ENCODE data around the gene RGL1. TPM values are rescaled to one million over a fixed set of nuclear protein-coding genes. Genes with fewer than 3 reads are reported as not detected.

The RGL1 gene
- total and polyA plus RNA-seq, 9 of the 15 experiments (the other 6 are each of a cell fraction or from before 2014, with no cell fraction given), result under 0.01 to 0.07 (median 0.04) TPM

DNA sequence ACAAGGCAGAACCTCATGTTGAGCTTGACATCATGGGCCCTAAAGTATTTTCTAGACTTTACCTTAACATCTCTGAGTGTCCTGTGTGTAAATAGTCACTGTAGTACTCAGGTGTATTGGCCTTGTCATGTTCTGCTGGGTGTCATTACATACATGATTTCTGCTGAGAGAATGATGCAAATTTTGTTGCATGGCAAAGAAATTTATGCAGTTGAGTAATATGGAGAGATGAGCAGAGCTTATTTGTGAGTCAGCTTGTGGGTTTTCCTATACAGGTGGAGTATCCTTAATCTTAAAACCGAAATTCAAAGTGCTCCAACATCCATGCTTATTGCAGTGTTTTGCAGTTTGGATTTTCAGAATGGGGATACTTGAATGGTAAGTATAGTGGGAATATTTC is 36.6 kb downstream of the RGL1 start (continued):
- TF ChIP-seq NR2C2 (CRISPR knock-in tag; IDR thresholded peaks at IDR 0.05), result no peak
- no peak for TF ChIP-seq NR2C2 (tag; IDR thresholded peaks at IDR 0.05)
- no peak for TF ChIP-seq TBL1XR1 (IDR thresholded peaks at IDR 0.05; ENCODE audit: low read length in 2 of 2)

DNA sequence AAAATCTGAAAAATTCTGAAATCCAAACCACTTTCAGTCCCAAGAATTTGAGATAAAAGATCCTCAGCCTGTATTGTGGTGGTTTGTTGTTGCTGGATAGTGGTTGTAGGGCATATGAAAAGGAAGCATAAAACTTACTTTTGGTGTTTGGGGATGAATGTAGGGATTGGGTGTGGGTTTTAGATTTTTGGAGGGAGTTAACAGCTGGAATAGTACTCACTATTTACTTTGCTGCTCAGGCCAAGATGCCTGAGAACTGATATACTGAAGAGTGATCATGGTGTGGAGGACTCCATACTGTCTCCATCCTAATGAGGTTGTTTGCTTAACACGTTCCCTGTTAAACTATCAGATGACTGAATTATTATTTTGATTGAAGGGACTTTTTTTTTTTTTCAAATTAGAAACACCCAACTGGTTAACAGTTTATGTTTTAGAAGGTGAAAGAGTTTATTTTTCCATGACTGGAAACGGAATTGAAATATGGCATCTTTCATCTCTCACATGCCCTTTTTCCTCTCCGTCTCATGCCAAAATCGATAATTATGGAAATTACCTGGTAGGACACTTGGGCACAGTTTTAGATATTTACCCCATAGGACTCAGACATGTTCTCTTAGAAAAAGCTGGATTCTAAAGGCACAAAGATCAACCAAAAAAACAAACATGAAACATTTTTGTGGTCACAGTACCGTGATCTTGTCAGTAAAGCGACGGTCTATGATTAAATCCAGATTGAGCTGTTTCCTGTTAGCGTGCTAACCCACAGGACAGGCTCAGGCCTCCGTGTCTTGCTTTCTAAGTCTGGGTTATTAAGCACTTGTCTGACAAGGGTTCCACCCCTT is 37.3 kb downstream of the RGL1 start:
- no peak for FAIRE-seq
- no peak for TF ChIP-seq PPARD (CRISPR knock-in tag; IDR thresholded peaks at IDR 0.05)
- TF ChIP-seq, protein P1, sequence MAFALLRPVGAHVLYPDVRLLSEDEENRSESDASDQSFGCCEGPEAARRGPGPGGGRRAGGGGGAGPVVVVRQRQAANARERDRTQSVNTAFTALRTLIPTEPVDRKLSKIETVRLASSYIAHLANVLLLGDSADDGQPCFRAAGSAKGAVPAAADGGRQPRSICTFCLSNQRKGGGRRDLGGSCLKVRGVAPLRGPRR (CRISPR knock-in tag; IDR thresholded peaks at IDR 0.05), result no peak
- no peak for TF ChIP-seq HDAC8 (tag; IDR thresholded peaks at IDR 0.05)
- no peak for TF ChIP-seq TEAD4 (IDR thresholded peaks at IDR 0.05; ENCODE audit: low read length)
- no peak for TF ChIP-seq TEAD4 (CRISPR knock-in tag; IDR thresholded peaks at IDR 0.05; ENCODE audit: borderline replicate concordance)
- TF ChIP-seq ZNF12 (CRISPR knock-in tag; IDR thresholded peaks at IDR 0.05), result no peak
- no peak for TF ChIP-seq RUNX1 (IDR thresholded peaks at IDR 0.05; ENCODE audit: low read depth)
- no peak for TF ChIP-seq CHD4 (IDR thresholded peaks at IDR 0.05; ENCODE audit: insufficient read depth, insufficient replicate concordance, low read depth, low read length, poor library complexity, severe bottlenecking)
- TF ChIP-seq ZNF212 (CRISPR knock-in tag; IDR thresholded peaks at IDR 0.05), result no peak
- TF ChIP-seq NFE2L1 (tag; IDR thresholded peaks at IDR 0.05; ENCODE audit: borderline replicate concordance, low read depth), result no peak
- no peak for ATAC-seq
- H3K9me3 ChIP-seq (replicated peaks; ENCODE audit: control insufficient read depth, insufficient read depth, low read depth, low read length), result no peaks in the 10 kb centered on the region
- H3K4me3 ChIP-seq, result no peak overlapping the region
- H3K27ac ChIP-seq (ENCODE audit: extremely low read depth, low read depth, low read length), result no peak overlapping the region
- in situ Hi-C loops (cut with MboI), result no loop called here
- no peak overlapping the region for H3K4me2 ChIP-seq (ENCODE audit: insufficient read depth, low read length)
- ChIA-PET POLR2A (interaction anchor here (0.6 kb wide), 1 partner anchor 518 kb away, joined by 3 read pairs; no protein-coding TSS in a partner anchor), CTCF (ENCODE audit: low intra/inter-chr PET ratio) (no interaction called here)
- no peak overlapping the region for H3K9ac ChIP-seq (ENCODE audit: insufficient read depth in 1 of 2, low read depth in 2 of 2, low read length in 2 of 2)
- no TSS peak for BruUV-seq (replicated peaks)
- H2AFZ ChIP-seq (ENCODE audit: low read depth, low read length), result no peak overlapping the region
- no peaks in the 10 kb centered on the region; a peak in 2 of 5 replicates for H3K27me3 ChIP-seq (ENCODE audit: control insufficient read depth in 2 of 2, insufficient read depth in 2 of 2, low read length in 2 of 2)
- intact Hi-C loops (cut with micrococcal nuclease), result no loop called here
- no peaks in the 10 kb centered on the region for H3K79me2 ChIP-seq (ENCODE audit: control insufficient read depth, insufficient read depth, low read length)
- H3K36me3 ChIP-seq (ENCODE audit: control insufficient read depth, insufficient read depth, low read length), result no peaks in the 10 kb centered on the region
- H3K9me1 ChIP-seq (ENCODE audit: control insufficient read depth, insufficient read depth, low read length), result no peaks in the 10 kb centered on the region
- no peaks in the 10 kb centered on the region for H4K20me1 ChIP-seq (replicated peaks; ENCODE audit: control insufficient read depth, insufficient read depth, low read length)
- 0 out of 5 replicates have a peak, but pooled peaks cover 0 to 2% of the 10 kb centered on the region in 2 experiments for H3K4me1 ChIP-seq (replicated peaks in 1 of 2; ENCODE audit: control insufficient read depth in 2 of 2, insufficient read depth in 2 of 2, low read length in 2 of 2)
- under 1% methylated on average over 9 of the region's 9 CpGs for WGBS (ENCODE audit: insufficient coverage, low coverage, missing lambda C conversion rate)
- DNase-seq (ENCODE audit: extremely low read depth in 1 of 4, low spot score in 3 of 4), result no peak

All from K562 (cell line).